Endothelial cell (in vitro differentiated cells): Measurements from ENCODE around the gene PTN. TPM values are rescaled to one million over a fixed set of nuclear protein-coding genes. Genes with fewer than 3 reads are reported as not detected.
"Not testable (repeated sequence)": the region's sequence is repeated elsewhere in the genome, so short reads cannot be mapped to it uniquely, and the experiment has no call there.

Experiments used
- DNase-seq: peaks from one replicate; pipeline ENCODE4 v3.0.0; 2021; ENCODE audit warnings: low spot score
- H3K27ac Mint-ChIP-seq: one replicate; pipeline ENCODE4 v1.8.0; 2021; ENCODE audit warnings: mixed read lengths, inconsistent platforms; ENCODE audit not compliant: unreplicated experiment
- H3K27me3 Mint-ChIP-seq: one replicate; pipeline ENCODE4 v1.8.0; 2021; ENCODE audit warnings: mild to moderate bottlenecking, moderate library complexity, mixed read lengths, inconsistent platforms; ENCODE audit not compliant: unreplicated experiment
- H3K36me3 Mint-ChIP-seq: one replicate; pipeline ENCODE4 v1.8.0; 2021; ENCODE audit warnings: mild to moderate bottlenecking, low read depth, mixed read lengths, inconsistent platforms; ENCODE audit not compliant: unreplicated experiment
- H3K4me1 Mint-ChIP-seq: one replicate; pipeline ENCODE4 v1.8.0; 2021; ENCODE audit warnings: mild to moderate bottlenecking, mixed read lengths, inconsistent platforms; ENCODE audit not compliant: unreplicated experiment
- H3K4me3 Mint-ChIP-seq: one replicate; pipeline ENCODE4 v1.8.0; 2021; ENCODE audit warnings: mild to moderate bottlenecking, mixed read lengths, inconsistent platforms; ENCODE audit not compliant: unreplicated experiment
- H3K9me3 Mint-ChIP-seq: one replicate; pipeline ENCODE4 v1.8.0; 2021; ENCODE audit warnings: mixed read lengths, inconsistent platforms; ENCODE audit not compliant: unreplicated experiment
- CTCF ChIP-seq: fragments of 200-600 bp; sonication (generic); IDR thresholded peaks from one replicate; pipeline ENCODE4 v1.5.0; 2021; ENCODE audit warnings: antibody characterized with exemption; ENCODE audit not compliant: unreplicated experiment
- total RNA-seq: library from RNA; stranded (reverse); fragmentation: NEBNext Ultra II Directional; extraction: Animal tissue kit (Norgen Biotek cat#: 25700); gene quantifications from one replicate; pipeline ENCODE4 v1.2.1, GENCODE V29; 2021; ENCODE audit not compliant: unreplicated experiment

Gene PTN
- total RNA-seq, 1 donor from 2014 or later: 1.7 TPM

DNA sequence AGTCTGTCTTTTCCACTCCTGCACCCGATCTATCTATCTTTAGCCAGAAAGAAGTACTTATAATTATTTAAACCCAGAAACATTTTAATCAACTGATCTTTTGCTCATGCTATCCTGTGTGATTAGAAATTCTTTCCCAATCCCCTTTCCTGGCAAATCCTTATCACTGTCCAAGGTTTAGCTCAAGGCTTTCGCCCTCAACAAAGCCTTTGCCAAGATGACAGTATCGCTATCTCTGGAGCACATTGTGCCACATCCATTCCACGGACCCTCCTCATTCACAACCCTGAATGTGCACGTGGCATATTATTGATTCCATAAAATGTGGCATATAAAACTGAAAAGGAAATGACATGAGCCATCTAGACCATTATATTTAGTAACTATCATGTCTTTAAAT lies 71.3 kb downstream of the PTN start:
- Mint-ChIP-seq H3K4me1 (peaks cover 5% of the 10 kb centered on the region), H3K27me3 (no peaks in the 10 kb centered on the region), H3K27ac (no peak overlapping the region), H3K9me3 (no peaks in the 10 kb centered on the region), H3K4me3 (no peak overlapping the region), H3K36me3 (no peaks in the 10 kb centered on the region)
- TF ChIP-seq CTCF: no peak
- DNase-seq: no peak

- H3K4me3 Mint-ChIP-seq: no peak overlapping the region
- no peaks in the 10 kb centered on the region for H3K27me3 Mint-ChIP-seq
- H3K4me1 Mint-ChIP-seq: peaks cover 5% of the 10 kb centered on the region
- H3K9me3 Mint-ChIP-seq: no peaks in the 10 kb centered on the region
- DNase-seq: no peak
- TF ChIP-seq CTCF: no peak
- no peaks in the 10 kb centered on the region for H3K36me3 Mint-ChIP-seq
- H3K27ac Mint-ChIP-seq: no peak overlapping the region
Observed at GRCh38 chr7:137269240-137269639, 74.3 kb downstream of the PTN start.

DNA sequence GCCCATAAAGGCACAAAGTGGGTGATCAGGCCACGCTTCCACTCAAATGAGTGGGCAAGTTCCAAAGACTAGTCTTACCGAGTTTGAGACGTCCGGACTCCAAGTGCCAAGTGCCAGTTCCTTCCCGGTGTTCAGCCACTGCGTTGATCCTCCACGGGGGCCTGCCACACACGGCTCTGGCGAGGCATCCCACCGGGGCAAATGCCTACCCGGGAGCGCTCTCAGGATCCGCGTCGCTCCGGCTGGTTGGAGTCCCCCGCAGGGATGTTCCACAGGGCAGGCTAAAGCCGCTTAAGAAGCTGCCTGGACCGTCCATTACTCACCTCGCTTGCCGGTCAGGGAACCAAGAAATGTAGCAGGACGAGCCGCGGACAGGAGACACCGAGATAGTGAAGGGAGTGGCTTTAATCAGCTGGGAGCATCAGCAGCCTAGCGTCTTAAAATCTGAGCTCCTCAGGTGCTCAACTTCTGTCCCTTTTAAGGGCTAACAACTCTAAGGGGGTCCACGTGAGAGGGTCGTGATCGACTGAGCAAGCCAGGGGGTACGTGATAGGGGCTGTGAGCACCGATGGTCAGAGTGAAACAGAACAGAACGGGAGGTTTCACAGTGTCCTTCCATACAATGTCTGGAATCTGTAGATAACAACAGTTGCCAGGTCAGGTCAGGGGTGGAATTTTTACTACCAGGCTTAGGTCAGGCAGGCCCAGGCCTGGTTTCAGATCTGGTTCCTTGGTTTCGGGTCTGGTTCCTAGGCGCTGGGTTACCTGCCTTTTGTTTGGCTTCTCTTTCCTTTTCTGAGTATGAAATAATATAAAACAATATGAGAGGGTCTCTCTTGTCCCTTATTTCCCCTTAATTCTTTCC lies 75.3 kb downstream of the PTN start:
- not testable (repeated sequence) for DNase-seq, H3K27me3 Mint-ChIP-seq, H3K27ac Mint-ChIP-seq, H3K4me3 Mint-ChIP-seq, H3K4me1 Mint-ChIP-seq, H3K9me3 Mint-ChIP-seq, H3K36me3 Mint-ChIP-seq

DNA sequence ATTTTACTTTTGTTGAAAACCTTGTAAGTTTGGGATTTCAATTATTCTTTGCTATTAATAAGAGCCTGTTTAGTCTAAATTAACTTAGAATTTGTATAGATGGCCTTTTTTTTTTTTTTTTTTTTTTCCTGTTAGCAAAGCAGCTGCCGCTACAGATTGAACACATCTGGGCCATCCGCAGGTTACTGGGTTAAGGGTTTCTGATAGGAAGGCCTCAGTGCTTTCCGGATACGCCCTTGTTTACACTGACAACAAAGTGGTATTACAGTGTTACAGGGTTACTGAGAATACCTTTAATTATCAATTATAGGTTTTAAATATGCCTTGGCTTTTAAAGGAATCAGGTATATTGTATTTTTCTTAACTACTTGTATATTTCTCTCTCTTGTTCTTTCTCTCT lies 76.8 kb downstream of the PTN start:
- H3K4me1 Mint-ChIP-seq: no peaks in the 10 kb centered on the region
- H3K9me3 Mint-ChIP-seq: no peaks in the 10 kb centered on the region
- no peak overlapping the region for H3K4me3 Mint-ChIP-seq
- TF ChIP-seq CTCF: no peak
- H3K36me3 Mint-ChIP-seq: no peaks in the 10 kb centered on the region
- H3K27ac Mint-ChIP-seq: no peak overlapping the region
- no peak for DNase-seq
- no peaks in the 10 kb centered on the region for H3K27me3 Mint-ChIP-seq

GRCh38 chr7:137265480-137265879 lies 78.1 kb downstream of the PTN start:
- DNase-seq, H3K4me3 Mint-ChIP-seq, H3K4me1 Mint-ChIP-seq, H3K36me3 Mint-ChIP-seq, H3K9me3 Mint-ChIP-seq, H3K27me3 Mint-ChIP-seq, H3K27ac Mint-ChIP-seq: not testable (repeated sequence)

DNA sequence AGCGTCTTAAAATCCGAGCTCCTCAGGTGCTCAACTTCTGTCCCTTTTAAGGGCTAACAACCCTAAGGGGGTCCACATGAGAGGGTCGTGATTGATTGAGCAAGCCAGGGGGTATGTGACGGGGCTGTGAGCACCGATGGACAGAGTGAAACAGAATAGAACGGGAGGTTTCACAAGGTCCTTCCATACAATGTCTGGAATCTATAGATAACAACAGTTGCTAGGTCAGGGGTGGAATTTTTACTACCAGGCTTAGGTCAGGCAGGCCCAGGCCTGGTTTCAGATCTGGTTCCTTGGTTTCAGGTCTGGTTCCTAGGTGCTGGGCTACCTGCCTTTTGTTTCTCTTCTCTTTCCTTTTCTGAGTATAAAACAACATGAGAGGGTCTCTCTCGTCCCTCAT lies 80.9 kb downstream of the PTN start:
- no peak for TF ChIP-seq CTCF
- Mint-ChIP-seq H3K27ac (no peak overlapping the region), H3K36me3 (no peaks in the 10 kb centered on the region), H3K9me3 (no peaks in the 10 kb centered on the region), H3K4me3 (no peak overlapping the region), H3K27me3 (no peaks in the 10 kb centered on the region), H3K4me1 (no peaks in the 10 kb centered on the region)
- no peak for DNase-seq
